ENCODE results near the gene TOMM34. TPM values are rescaled to one million over a fixed set of nuclear protein-coding genes. Genes with fewer than 3 reads are reported as not detected.

TOMM34 gene
- total RNA-seq, 2 donors from 2014 or later: 10.6 to 17.0 TPM

- peaks cover 87% of the 10 kb centered on the region for H3K36me3 ChIP-seq
- H3K9me3 ChIP-seq: no peaks in the 10 kb centered on the region
- H3K27me3 ChIP-seq: no peaks in the 10 kb centered on the region
- no peak overlapping the region for H3K4me3 ChIP-seq
- DNase-seq (ENCODE audit: low spot score): no peak
- TF ChIP-seq CTCF (IDR thresholded peaks at IDR 0.05): no peak
- no peak overlapping the region for H3K27ac ChIP-seq
- no peaks in the 10 kb centered on the region for H3K4me1 ChIP-seq
Observed at GRCh38 chr20:44948107-44948506, 12.1 kb downstream of the TOMM34 start.

- no peak for DNase-seq (ENCODE audit: low spot score)
- H3K4me1 ChIP-seq: no peaks in the 10 kb centered on the region
- H3K27ac ChIP-seq: no peak overlapping the region
- no peaks in the 10 kb centered on the region for H3K27me3 ChIP-seq
- H3K4me3 ChIP-seq: no peak overlapping the region
- peaks cover 88% of the 10 kb centered on the region for H3K36me3 ChIP-seq
- TF ChIP-seq CTCF (IDR thresholded peaks at IDR 0.05): no peak
- no peaks in the 10 kb centered on the region for H3K9me3 ChIP-seq
Observed at GRCh38 chr20:44946271-44946852, 13.8 kb downstream of the TOMM34 start.

DNA sequence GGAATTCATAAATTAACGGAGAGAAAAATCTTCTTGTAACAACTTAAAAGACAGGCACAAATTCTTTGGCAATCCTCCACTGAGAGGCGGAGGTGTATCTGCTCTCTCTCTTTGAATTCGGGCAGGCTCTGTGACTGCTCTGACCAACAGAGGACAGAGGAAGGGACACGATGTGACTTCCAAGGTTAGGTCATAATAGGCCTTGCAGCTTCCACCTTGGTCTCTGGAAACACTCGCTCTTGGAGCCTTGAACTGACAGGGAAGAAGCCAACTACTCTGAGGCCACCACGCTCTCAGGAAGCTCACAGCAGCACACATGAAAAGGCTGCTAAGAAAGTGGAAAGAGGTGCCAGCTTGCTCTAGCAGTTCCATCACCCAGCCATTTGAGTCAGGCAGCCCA, 14.9 kb downstream of the TOMM34 start:
- H3K9me3 ChIP-seq: no peaks in the 10 kb centered on the region
- no peak for DNase-seq (ENCODE audit: low spot score)
- H3K27ac ChIP-seq: no peak overlapping the region
- no peak for TF ChIP-seq CTCF (IDR thresholded peaks at IDR 0.05)
- no peak overlapping the region for H3K4me3 ChIP-seq
- peaks cover 77% of the 10 kb centered on the region for H3K36me3 ChIP-seq
- H3K4me1 ChIP-seq: no peaks in the 10 kb centered on the region
- no peaks in the 10 kb centered on the region for H3K27me3 ChIP-seq

GRCh38 chr20:44943828-44944227, 16.4 kb downstream of the TOMM34 start:
- H3K27me3 ChIP-seq: no peaks in the 10 kb centered on the region
- H3K9me3 ChIP-seq: no peaks in the 10 kb centered on the region
- peaks cover 66% of the 10 kb centered on the region for H3K36me3 ChIP-seq
- H3K27ac ChIP-seq: no peak overlapping the region
- no peaks in the 10 kb centered on the region for H3K4me1 ChIP-seq
- H3K4me3 ChIP-seq: no peak overlapping the region
- DNase-seq (ENCODE audit: low spot score): no peak
- no peak for TF ChIP-seq CTCF (IDR thresholded peaks at IDR 0.05)

GRCh38 chr20:44942264-44942973, 17.8 kb downstream of the TOMM34 start:
- H3K4me3 ChIP-seq: no peak overlapping the region
- TF ChIP-seq CTCF (IDR thresholded peaks at IDR 0.05): no peak
- DNase-seq (ENCODE audit: low spot score): no peak
- H3K36me3 ChIP-seq: peaks cover 52% of the 10 kb centered on the region
- no peaks in the 10 kb centered on the region for H3K4me1 ChIP-seq
- no peak overlapping the region for H3K27ac ChIP-seq
- no peaks in the 10 kb centered on the region for H3K27me3 ChIP-seq
- H3K9me3 ChIP-seq: no peaks in the 10 kb centered on the region

Data from right atrium auricular region (tissue), 2 donors.